ENCODE data around the gene IQGAP1. TPM values are rescaled to one million over a fixed set of nuclear protein-coding genes. Genes with fewer than 3 reads are reported as not detected.
A peak's percentile ranks its signal among the peaks of the same experiment; 100 is the strongest.

Gene IQGAP1
- total RNA-seq, 1 experiment from 2014 or later = 72.4 TPM

DNA sequence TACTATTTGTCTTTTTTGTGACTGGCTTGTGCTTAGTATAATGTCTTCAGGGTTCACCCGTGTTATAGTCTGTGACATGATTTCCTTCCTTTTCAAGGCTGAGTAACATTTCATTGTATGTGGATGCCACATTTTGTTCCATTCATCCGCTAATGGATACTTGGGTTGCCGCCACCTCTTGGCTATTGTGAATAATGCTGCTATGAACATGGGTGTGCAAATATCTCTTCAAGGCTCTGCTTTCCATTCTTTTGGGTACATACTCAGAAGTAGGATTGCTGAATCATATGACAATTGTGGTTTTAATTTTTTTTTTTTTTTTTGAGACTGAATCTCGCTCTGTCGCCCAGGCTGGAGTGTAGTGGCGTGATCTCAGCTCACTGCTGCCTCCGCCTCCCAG, 157.1 kb downstream of the IQGAP1 start:
- no peaks in the 10 kb centered on the region for H3K79me2 ChIP-seq (ENCODE audit: insufficient read depth, low read length)
- H2BK20ac ChIP-seq (ENCODE audit: low read depth, low read length, poor library complexity, severe bottlenecking) = no peak overlapping the region
- no peak overlapping the region for H4K5ac ChIP-seq (ENCODE audit: insufficient read length, low read depth, low read length)
- Mint-ChIP-seq H3K27ac (no peak overlapping the region), H3K4me3 (no peak overlapping the region), H3K9me3 (no peaks in the 10 kb centered on the region), H3K36me3 (ENCODE audit: insufficient read depth in 1 of 3, low read depth in 3 of 3) (no peaks in the 10 kb centered on the region), H3K27me3 (ENCODE audit: low read depth) (no peaks in the 10 kb centered on the region), H3K4me1 (no peaks in the 10 kb centered on the region)
- TF ChIP-seq, protein P1, sequence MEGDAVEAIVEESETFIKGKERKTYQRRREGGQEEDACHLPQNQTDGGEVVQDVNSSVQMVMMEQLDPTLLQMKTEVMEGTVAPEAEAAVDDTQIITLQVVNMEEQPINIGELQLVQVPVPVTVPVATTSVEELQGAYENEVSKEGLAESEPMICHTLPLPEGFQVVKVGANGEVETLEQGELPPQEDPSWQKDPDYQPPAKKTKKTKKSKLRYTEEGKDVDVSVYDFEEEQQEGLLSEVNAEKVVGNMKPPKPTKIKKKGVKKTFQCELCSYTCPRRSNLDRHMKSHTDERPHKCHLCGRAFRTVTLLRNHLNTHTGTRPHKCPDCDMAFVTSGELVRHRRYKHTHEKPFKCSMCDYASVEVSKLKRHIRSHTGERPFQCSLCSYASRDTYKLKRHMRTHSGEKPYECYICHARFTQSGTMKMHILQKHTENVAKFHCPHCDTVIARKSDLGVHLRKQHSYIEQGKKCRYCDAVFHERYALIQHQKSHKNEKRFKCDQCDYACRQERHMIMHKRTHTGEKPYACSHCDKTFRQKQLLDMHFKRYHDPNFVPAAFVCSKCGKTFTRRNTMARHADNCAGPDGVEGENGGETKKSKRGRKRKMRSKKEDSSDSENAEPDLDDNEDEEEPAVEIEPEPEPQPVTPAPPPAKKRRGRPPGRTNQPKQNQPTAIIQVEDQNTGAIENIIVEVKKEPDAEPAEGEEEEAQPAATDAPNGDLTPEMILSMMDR (conservative IDR thresholded peaks at IDR 0.05) = peak; percentile 20; the same call in 1 of the 3 replicates
- no peak overlapping the region for H3K27ac ChIP-seq (ENCODE audit: insufficient read length, low read depth, low read length)
- H3K4me2 ChIP-seq (ENCODE audit: insufficient read depth, insufficient read length, low read length) = no peak overlapping the region
- H2BK15ac ChIP-seq (ENCODE audit: low read depth, low read length) = no peak overlapping the region
- H3K23me2 ChIP-seq (ENCODE audit: insufficient read length, low read depth, low read length, poor library complexity, severe bottlenecking) = no peaks in the 10 kb centered on the region
- H2AFZ ChIP-seq (ENCODE audit: low read length) = no peak overlapping the region
- no peaks in the 10 kb centered on the region for H3K79me1 ChIP-seq (ENCODE audit: insufficient read depth, low read depth, low read length, poor library complexity, severe bottlenecking)
- no peak overlapping the region for H4K91ac ChIP-seq (ENCODE audit: insufficient read length, low read depth, low read length)
- no peak overlapping the region for H3K14ac ChIP-seq (ENCODE audit: insufficient read depth, low read length)
- H2BK12ac ChIP-seq (ENCODE audit: insufficient read length, low read depth, low read length) = no peak overlapping the region
- H3K4me1 ChIP-seq (ENCODE audit: insufficient read depth, low read length) = no peaks in the 10 kb centered on the region
- H4K8ac ChIP-seq (replicated peaks; ENCODE audit: insufficient read length, low read depth, low read length) = no peak overlapping the region
- no peak overlapping the region for H3K56ac ChIP-seq (ENCODE audit: insufficient read length, low read depth, low read length)
- no peak overlapping the region for H3K9ac ChIP-seq (ENCODE audit: extremely low read depth, insufficient read length, low read length)
- no peak overlapping the region for H3K4ac ChIP-seq (ENCODE audit: low read depth, low read length)
- no peak for DNase-seq
- no peaks in the 10 kb centered on the region for H4K20me1 ChIP-seq (ENCODE audit: control insufficient read depth, insufficient read depth, insufficient read length)
- no peak overlapping the region for H2AK5ac ChIP-seq (ENCODE audit: insufficient read length, low read length)
- H3K23ac ChIP-seq (ENCODE audit: insufficient read length, low read depth, low read length) = no peak overlapping the region
- H3K9me3 ChIP-seq (ENCODE audit: control insufficient read depth, low read depth, low read length) = no peaks in the 10 kb centered on the region
- no CpG with 5 or more reads among the region's 7 CpGs for WGBS (ENCODE audit: extremely low coverage, insufficient read length, low lambda C conversion rate)
- H3T11ph ChIP-seq (ENCODE audit: low read length) = no peak overlapping the region
- H3K27me3 ChIP-seq (ENCODE audit: insufficient read depth, low read length) = no peaks in the 10 kb centered on the region
- H2BK5ac ChIP-seq (ENCODE audit: insufficient read length, low read length) = no peak overlapping the region
- H3K18ac ChIP-seq (ENCODE audit: insufficient read length, low read depth, low read length) = no peak overlapping the region
- H2BK120ac ChIP-seq (ENCODE audit: low read depth, low read length, poor library complexity, severe bottlenecking) = no peak overlapping the region

Data from H9 (cell line).